GM23338 (cell line): ENCODE results near the gene LSP1. TPM values are rescaled to one million over a fixed set of nuclear protein-coding genes. Genes with fewer than 3 reads are reported as not detected.

Experiments used
- ATAC-seq: fragments of 200-7000 bp; cut with Tn5 transposase; 3 replicates; pipeline ENCODE4 v1.9.1; 2020
- DNase-seq: peaks from one replicate; pipeline ENCODE4 v3.0.0-alpha.2; 2015; ENCODE audit warnings: low spot score
- H2AFZ ChIP-seq: fragments of 200-600 bp; sonication (generic); 2 replicates; pipeline ENCODE4 v1.8.0; 2016; ENCODE audit warnings: antibody characterized with exemption, mild to moderate bottlenecking, moderate library complexity
- H3F3A ChIP-seq: fragments of 200-600 bp; sonication (generic); replicated peaks from 2 replicates; pipeline ENCODE4 v1.8.0; 2017; ENCODE audit warnings: antibody characterized with exemption, mixed run types, low read depth
- H3K27ac ChIP-seq: fragments of 200-600 bp; sonication (generic); 2 replicates; pipeline ENCODE4 v1.6.1; 2016; ENCODE audit warnings: low read depth
- H3K27me3 ChIP-seq: fragments of 200-600 bp; sonication (generic); 2 replicates; pipeline ENCODE4 v1.8.0; 2016; ENCODE audit warnings: mild to moderate bottlenecking, mixed run types, moderate library complexity; ENCODE audit not compliant: insufficient read depth
- H3K36me3 ChIP-seq: fragments of 200-600 bp; sonication (generic); 2 replicates; pipeline ENCODE4 v1.8.0; 2016; ENCODE audit warnings: mild to moderate bottlenecking; ENCODE audit not compliant: insufficient read depth
- H3K4me1 ChIP-seq: fragments of 200-600 bp; sonication (generic); 2 replicates; pipeline ENCODE4 v1.8.0; 2016; ENCODE audit warnings: mild to moderate bottlenecking, moderate library complexity; ENCODE audit not compliant: insufficient read depth
- H3K4me2 ChIP-seq: fragments of 200-600 bp; sonication (generic); 2 replicates; pipeline ENCODE4 v1.7.1; 2017; ENCODE audit warnings: mixed run types
- H3K4me3 ChIP-seq: fragments of 200-600 bp; sonication (generic); 2 replicates; pipeline ENCODE4 v1.6.1; 2016; ENCODE audit warnings: mixed run types
- H3K79me2 ChIP-seq: fragments of 200-600 bp; sonication (generic); replicated peaks from 2 replicates; pipeline ENCODE4 v1.8.0; 2017; ENCODE audit warnings: mild to moderate bottlenecking; ENCODE audit not compliant: insufficient read depth
- H3K9me2 ChIP-seq: fragments of 200-600 bp; sonication (generic); 2 replicates; pipeline ENCODE4 v1.8.0; 2017; ENCODE audit not compliant: insufficient read depth
- H4K20me1 ChIP-seq: fragments of 200-600 bp; sonication (generic); replicated peaks from 2 replicates; pipeline ENCODE4 v1.8.0; 2017; ENCODE audit warnings: mild to moderate bottlenecking; ENCODE audit not compliant: insufficient read depth
- H3K27ac Mint-ChIP-seq: 2 replicates; pipeline ENCODE4 v1.8.0; 2020; ENCODE audit warnings: inconsistent platforms, mild to moderate bottlenecking, moderate library complexity, mixed read lengths
- H3K27me3 Mint-ChIP-seq: 3 replicates; pipeline ENCODE4 v1.8.0; 2022; ENCODE audit warnings: low read depth, mild to moderate bottlenecking, moderate library complexity, mixed read lengths, inconsistent platforms; ENCODE audit not compliant: insufficient read depth, poor library complexity
- H3K36me3 Mint-ChIP-seq: 3 replicates; pipeline ENCODE4 v1.8.0; 2021; ENCODE audit warnings: low read depth, mild to moderate bottlenecking, inconsistent platforms, moderate library complexity, mixed read lengths
- H3K4me1 Mint-ChIP-seq: 3 replicates; pipeline ENCODE4 v1.8.0; 2020; ENCODE audit warnings: mild to moderate bottlenecking, inconsistent platforms, mixed read lengths
- H3K4me3 Mint-ChIP-seq: 3 replicates; pipeline ENCODE4 v1.8.0; 2021; ENCODE audit warnings: moderate library complexity, mild to moderate bottlenecking, inconsistent platforms, mixed read lengths
- H3K9me3 Mint-ChIP-seq: 3 replicates; pipeline ENCODE4 v1.8.0; 2020; ENCODE audit warnings: moderate library complexity, mild to moderate bottlenecking, inconsistent platforms, mixed read lengths
- EZH2 ChIP-seq: fragments of 200-600 bp; sonication (generic); IDR thresholded peaks from one replicate; pipeline ENCODE4 v1.8.0; 2017; ENCODE audit warnings: antibody characterized with exemption, mild to moderate bottlenecking, low read depth; ENCODE audit not compliant: unreplicated experiment
- EZH2phosphoT487 ChIP-seq: fragments of 200-600 bp; sonication (generic); IDR thresholded peaks from one replicate; pipeline ENCODE4 v1.8.1; 2018; ENCODE audit warnings: antibody characterized with exemption; ENCODE audit not compliant: unreplicated experiment
- JUNB ChIP-seq: IDR thresholded peaks from one replicate; pipeline ENCODE4 v1.6.1; 2016; ENCODE audit warnings: antibody characterized with exemption; ENCODE audit not compliant: unreplicated experiment
- POLR2AphosphoS5 ChIP-seq: IDR thresholded peaks from 2 replicates; pipeline ENCODE4 v1.6.1; 2016; ENCODE audit warnings: antibody characterized with exemption, low read depth
- ZNF114 ChIP-seq: fragments of 250-450 bp; sonication (Bioruptor Pico); IDR thresholded peaks from 2 replicates; pipeline ENCODE4 v1.5.0; 2020; ENCODE audit warnings: mild to moderate bottlenecking, moderate library complexity
- ZNF331 ChIP-seq: fragments of 250-450 bp; sonication (Bioruptor Pico); IDR thresholded peaks from 2 replicates; pipeline ENCODE4 v1.5.0; 2020; ENCODE audit warnings: low read depth, mild to moderate bottlenecking, moderate library complexity
- polyA plus RNA-seq: library from polyadenylated mRNA; unstranded; fragments of >200 nt; fragmentation: Nextera tagmentation; extraction: Ambion mirVana; gene quantifications from 2 replicates; pipeline ENCODE4 v1.2.1, GENCODE V29; 2016
- total RNA-seq: library from RNA; depleted of rRNA; stranded (reverse); fragments of >200 nt; shearing (Covaris generic); gene quantifications from 2 replicates; pipeline ENCODE4 v1.2.3, GENCODE V29; 2014
- TF ChIP-seq, protein P1 (sequence below), 2 experiments: fragments of 200-600 bp in 1 of 2; sonication (generic) in 1 of 2; conservative IDR thresholded peaks; 2 replicates each; pipeline versions ENCODE4 v1.5.1 to v1.6.1; 2016 to 2017; ENCODE audit warnings: antibody characterized with exemption in 2 of 2, low read depth in 2 of 2, mild to moderate bottlenecking in 2 of 2, moderate library complexity in 1 of 2
- TF ChIP-seq, protein P2 (sequence below): IDR thresholded peaks from one replicate; pipeline ENCODE4 v1.6.1; 2018; ENCODE audit warnings: antibody characterized with exemption; ENCODE audit not compliant: unreplicated experiment
- TF ChIP-seq, protein P3 (sequence below): fragments of 250-450 bp; sonication (Bioruptor Pico); IDR thresholded peaks from 2 replicates; pipeline ENCODE4 v1.5.0; 2020; ENCODE audit warnings: mild to moderate bottlenecking, moderate library complexity

The LSP1 gene
- total and polyA plus RNA-seq, 2 experiments from 2014 or later = 0.84 TPM; not detected in 1

DNA sequence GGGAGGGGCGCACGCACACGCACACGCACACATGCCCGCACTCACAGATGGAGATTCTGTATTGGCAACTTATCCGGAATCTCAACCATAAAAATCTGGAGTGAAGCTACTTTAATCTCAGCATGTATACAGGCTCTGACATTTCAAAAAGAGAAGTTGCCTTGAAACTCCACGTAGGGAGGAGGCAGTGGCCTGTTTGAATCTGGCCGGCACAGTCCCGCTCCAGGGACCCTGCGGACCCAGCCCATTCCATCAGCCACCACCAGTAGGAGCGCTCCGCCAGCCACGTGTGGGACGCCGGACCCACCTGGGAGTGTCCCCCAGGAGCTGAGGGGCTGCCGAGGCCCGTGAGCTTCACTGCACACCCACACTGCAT, 20.0 kb upstream of the LSP1 start:
- Histone ChIP-seq H3K27ac (no peak overlapping the region), H3K9me2 (no peaks in the 10 kb centered on the region), H3K27me3 (no peaks in the 10 kb centered on the region), H4K20me1 (no peaks in the 10 kb centered on the region), H3K36me3 (no peaks in the 10 kb centered on the region), H3F3A (no peaks in the 10 kb centered on the region), H3K4me1 (no peaks in the 10 kb centered on the region; the same call in 1 of the 2 replicates), H3K79me2 (no peaks in the 10 kb centered on the region), H3K4me3 (peak overlapping the region; percentile 59), H3K4me2 (peak overlapping the region; percentile 88), H2AFZ (peak overlapping the region; percentile 96)
- TF ChIP-seq ZNF114 = no peak
- no peak for TF ChIP-seq ZNF331
- TF ChIP-seq EZH2phosphoT487 = no peak
- TF ChIP-seq, protein P1, sequence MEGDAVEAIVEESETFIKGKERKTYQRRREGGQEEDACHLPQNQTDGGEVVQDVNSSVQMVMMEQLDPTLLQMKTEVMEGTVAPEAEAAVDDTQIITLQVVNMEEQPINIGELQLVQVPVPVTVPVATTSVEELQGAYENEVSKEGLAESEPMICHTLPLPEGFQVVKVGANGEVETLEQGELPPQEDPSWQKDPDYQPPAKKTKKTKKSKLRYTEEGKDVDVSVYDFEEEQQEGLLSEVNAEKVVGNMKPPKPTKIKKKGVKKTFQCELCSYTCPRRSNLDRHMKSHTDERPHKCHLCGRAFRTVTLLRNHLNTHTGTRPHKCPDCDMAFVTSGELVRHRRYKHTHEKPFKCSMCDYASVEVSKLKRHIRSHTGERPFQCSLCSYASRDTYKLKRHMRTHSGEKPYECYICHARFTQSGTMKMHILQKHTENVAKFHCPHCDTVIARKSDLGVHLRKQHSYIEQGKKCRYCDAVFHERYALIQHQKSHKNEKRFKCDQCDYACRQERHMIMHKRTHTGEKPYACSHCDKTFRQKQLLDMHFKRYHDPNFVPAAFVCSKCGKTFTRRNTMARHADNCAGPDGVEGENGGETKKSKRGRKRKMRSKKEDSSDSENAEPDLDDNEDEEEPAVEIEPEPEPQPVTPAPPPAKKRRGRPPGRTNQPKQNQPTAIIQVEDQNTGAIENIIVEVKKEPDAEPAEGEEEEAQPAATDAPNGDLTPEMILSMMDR (conservative IDR thresholded peaks at IDR 0.05; ENCODE audit: low read depth in 2 of 2) = no peak
- TF ChIP-seq JUNB = no peak
- TF ChIP-seq POLR2AphosphoS5 = no peak
- TF ChIP-seq EZH2 = no peak
- TF ChIP-seq, protein P2, sequence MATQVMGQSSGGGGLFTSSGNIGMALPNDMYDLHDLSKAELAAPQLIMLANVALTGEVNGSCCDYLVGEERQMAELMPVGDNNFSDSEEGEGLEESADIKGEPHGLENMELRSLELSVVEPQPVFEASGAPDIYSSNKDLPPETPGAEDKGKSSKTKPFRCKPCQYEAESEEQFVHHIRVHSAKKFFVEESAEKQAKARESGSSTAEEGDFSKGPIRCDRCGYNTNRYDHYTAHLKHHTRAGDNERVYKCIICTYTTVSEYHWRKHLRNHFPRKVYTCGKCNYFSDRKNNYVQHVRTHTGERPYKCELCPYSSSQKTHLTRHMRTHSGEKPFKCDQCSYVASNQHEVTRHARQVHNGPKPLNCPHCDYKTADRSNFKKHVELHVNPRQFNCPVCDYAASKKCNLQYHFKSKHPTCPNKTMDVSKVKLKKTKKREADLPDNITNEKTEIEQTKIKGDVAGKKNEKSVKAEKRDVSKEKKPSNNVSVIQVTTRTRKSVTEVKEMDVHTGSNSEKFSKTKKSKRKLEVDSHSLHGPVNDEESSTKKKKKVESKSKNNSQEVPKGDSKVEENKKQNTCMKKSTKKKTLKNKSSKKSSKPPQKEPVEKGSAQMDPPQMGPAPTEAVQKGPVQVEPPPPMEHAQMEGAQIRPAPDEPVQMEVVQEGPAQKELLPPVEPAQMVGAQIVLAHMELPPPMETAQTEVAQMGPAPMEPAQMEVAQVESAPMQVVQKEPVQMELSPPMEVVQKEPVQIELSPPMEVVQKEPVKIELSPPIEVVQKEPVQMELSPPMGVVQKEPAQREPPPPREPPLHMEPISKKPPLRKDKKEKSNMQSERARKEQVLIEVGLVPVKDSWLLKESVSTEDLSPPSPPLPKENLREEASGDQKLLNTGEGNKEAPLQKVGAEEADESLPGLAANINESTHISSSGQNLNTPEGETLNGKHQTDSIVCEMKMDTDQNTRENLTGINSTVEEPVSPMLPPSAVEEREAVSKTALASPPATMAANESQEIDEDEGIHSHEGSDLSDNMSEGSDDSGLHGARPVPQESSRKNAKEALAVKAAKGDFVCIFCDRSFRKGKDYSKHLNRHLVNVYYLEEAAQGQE = no peak
- TF ChIP-seq, protein P3, sequence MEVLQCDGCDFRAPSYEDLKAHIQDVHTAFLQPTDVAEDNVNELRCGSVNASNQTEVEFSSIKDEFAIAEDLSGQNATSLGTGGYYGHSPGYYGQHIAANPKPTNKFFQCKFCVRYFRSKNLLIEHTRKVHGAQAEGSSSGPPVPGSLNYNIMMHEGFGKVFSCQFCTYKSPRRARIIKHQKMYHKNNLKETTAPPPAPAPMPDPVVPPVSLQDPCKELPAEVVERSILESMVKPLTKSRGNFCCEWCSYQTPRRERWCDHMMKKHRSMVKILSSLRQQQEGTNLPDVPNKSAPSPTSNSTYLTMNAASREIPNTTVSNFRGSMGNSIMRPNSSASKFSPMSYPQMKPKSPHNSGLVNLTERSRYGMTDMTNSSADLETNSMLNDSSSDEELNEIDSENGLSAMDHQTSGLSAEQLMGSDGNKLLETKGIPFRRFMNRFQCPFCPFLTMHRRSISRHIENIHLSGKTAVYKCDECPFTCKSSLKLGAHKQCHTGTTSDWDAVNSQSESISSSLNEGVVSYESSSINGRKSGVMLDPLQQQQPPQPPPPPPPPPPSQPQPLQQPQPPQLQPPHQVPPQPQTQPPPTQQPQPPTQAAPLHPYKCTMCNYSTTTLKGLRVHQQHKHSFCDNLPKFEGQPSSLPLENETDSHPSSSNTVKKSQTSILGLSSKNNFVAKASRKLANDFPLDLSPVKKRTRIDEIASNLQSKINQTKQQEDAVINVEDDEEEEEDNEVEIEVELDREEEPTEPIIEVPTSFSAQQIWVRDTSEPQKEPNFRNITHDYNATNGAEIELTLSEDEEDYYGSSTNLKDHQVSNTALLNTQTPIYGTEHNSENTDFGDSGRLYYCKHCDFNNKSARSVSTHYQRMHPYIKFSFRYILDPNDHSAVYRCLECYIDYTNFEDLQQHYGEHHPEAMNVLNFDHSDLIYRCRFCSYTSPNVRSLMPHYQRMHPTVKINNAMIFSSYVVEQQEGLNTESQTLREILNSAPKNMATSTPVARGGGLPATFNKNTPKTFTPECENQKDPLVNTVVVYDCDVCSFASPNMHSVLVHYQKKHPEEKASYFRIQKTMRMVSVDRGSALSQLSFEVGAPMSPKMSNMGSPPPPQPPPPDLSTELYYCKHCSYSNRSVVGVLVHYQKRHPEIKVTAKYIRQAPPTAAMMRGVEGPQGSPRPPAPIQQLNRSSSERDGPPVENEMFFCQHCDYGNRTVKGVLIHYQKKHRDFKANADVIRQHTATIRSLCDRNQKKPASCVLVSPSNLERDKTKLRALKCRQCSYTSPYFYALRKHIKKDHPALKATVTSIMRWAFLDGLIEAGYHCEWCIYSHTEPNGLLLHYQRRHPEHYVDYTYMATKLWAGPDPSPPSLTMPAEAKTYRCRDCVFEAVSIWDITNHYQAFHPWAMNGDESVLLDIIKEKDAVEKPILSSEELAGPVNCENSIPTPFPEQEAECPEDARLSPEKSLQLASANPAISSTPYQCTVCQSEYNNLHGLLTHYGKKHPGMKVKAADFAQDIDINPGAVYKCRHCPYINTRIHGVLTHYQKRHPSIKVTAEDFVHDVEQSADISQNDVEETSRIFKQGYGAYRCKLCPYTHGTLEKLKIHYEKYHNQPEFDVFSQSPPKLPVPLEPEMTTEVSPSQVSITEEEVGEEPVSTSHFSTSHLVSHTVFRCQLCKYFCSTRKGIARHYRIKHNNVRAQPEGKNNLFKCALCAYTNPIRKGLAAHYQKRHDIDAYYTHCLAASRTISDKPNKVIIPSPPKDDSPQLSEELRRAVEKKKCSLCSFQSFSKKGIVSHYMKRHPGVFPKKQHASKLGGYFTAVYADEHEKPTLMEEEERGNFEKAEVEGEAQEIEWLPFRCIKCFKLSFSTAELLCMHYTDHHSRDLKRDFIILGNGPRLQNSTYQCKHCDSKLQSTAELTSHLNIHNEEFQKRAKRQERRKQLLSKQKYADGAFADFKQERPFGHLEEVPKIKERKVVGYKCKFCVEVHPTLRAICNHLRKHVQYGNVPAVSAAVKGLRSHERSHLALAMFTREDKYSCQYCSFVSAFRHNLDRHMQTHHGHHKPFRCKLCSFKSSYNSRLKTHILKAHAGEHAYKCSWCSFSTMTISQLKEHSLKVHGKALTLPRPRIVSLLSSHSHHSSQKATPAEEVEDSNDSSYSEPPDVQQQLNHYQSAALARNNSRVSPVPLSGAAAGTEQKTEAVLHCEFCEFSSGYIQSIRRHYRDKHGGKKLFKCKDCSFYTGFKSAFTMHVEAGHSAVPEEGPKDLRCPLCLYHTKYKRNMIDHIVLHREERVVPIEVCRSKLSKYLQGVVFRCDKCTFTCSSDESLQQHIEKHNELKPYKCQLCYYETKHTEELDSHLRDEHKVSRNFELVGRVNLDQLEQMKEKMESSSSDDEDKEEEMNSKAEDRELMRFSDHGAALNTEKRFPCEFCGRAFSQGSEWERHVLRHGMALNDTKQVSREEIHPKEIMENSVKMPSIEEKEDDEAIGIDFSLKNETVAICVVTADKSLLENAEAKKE (CRISPR knock-in tag) = no peak
- DNase-seq = peak; percentile 61
- peak; percentile 60 for ATAC-seq
- peak overlapping the region; percentile 53 for H3K4me3 Mint-ChIP-seq
- H3K4me1 Mint-ChIP-seq = peaks cover 5% of the 10 kb centered on the region; the same call in 1 of the 3 replicates
- no peaks in the 10 kb centered on the region for H3K36me3 Mint-ChIP-seq
- peaks cover 13% of the 10 kb centered on the region for H3K27me3 Mint-ChIP-seq
- H3K27ac Mint-ChIP-seq = no peak overlapping the region
- H3K9me3 Mint-ChIP-seq = no peaks in the 10 kb centered on the region
